ENCODE measurements around the gene TTLL5.
"Not testable (repeated sequence)": the region's sequence is repeated elsewhere in the genome, so short reads cannot be mapped to it uniquely, and the experiment has no call there.

Gene TTLL5

GRCh38 chr14:75831952-75832351 is 170.9 kb downstream of the TTLL5 start:
- no peak for DNase-seq (ENCODE audit: low read depth)

- DNase-seq (ENCODE audit: low read depth), result no peak
These were observed 171.7 kb downstream of the TTLL5 start for GRCh38 chr14:75832621-75833297.

GRCh38 chr14:75833326-75834020 is 172.4 kb downstream of the TTLL5 start:
- no peak for DNase-seq (ENCODE audit: low read depth)

GRCh38 chr14:75835156-75835725 is 174.2 kb downstream of the TTLL5 start:
- DNase-seq (ENCODE audit: low read depth), result no peak

- no peak for DNase-seq (ENCODE audit: low read depth)
These were observed 174.7 kb downstream of the TTLL5 start for GRCh38 chr14:75835737-75836136.

GRCh38 chr14:75837151-75837787 is 176.2 kb downstream of the TTLL5 start:
- DNase-seq (ENCODE audit: low read depth), result no peak

GRCh38 chr14:75840911-75841310 is 179.9 kb downstream of the TTLL5 start:
- DNase-seq (ENCODE audit: low read depth), result no peak

GRCh38 chr14:75842551-75842950 is 181.5 kb downstream of the TTLL5 start:
- no peak for DNase-seq (ENCODE audit: low read depth)

GRCh38 chr14:75844486-75844885 is 183.4 kb downstream of the TTLL5 start:
- no peak for DNase-seq (ENCODE audit: low read depth)

GRCh38 chr14:75845136-75845804 is 184.2 kb downstream of the TTLL5 start:
- DNase-seq (ENCODE audit: low read depth), result no peak

- not testable (repeated sequence) for DNase-seq (ENCODE audit: low read depth)
These were observed 185.6 kb downstream of the TTLL5 start for GRCh38 chr14:75846694-75847093.

GRCh38 chr14:75847584-75847983 is 186.5 kb downstream of the TTLL5 start:
- DNase-seq (ENCODE audit: low read depth), result no peak

- no peak for DNase-seq (ENCODE audit: low read depth)
These were observed 187.3 kb downstream of the TTLL5 start for GRCh38 chr14:75848167-75848913.

GRCh38 chr14:75849300-75849895 is 188.4 kb downstream of the TTLL5 start:
- no peak for DNase-seq (ENCODE audit: low read depth)

GRCh38 chr14:75851574-75851866 is 190.5 kb downstream of the TTLL5 start:
- DNase-seq (ENCODE audit: low read depth), result no peak

GRCh38 chr14:75854111-75854799 is 193.2 kb downstream of the TTLL5 start:
- DNase-seq (ENCODE audit: low read depth), result no peak

- no peak for DNase-seq (ENCODE audit: low read depth)
These were observed 196.2 kb downstream of the TTLL5 start for GRCh38 chr14:75857199-75857598.

GRCh38 chr14:75858362-75858761 is 197.3 kb downstream of the TTLL5 start:
- DNase-seq (ENCODE audit: low read depth), result no peak

GRCh38 chr14:75859746-75860145 is 198.7 kb downstream of the TTLL5 start:
- DNase-seq (ENCODE audit: low read depth), result no peak

- no peak for DNase-seq (ENCODE audit: low read depth)
These were observed 199.6 kb downstream of the TTLL5 start for GRCh38 chr14:75860561-75861160.
